GM12801 (cell line): ENCODE measurements around the gene DLG2.

Experiments
- CTCF ChIP-seq: IDR thresholded peaks from one replicate; pipeline ENCODE4 v1.5.1; 2011; ENCODE audit warnings: control low read depth; ENCODE audit not compliant: insufficient read length; ENCODE audit errors: extremely low read depth

DLG2 gene

GRCh38 chr11:84947070-84947469 is 680.1 kb downstream of the DLG2 start:
- no peak for TF ChIP-seq CTCF

- no peak for TF ChIP-seq CTCF
Observed at GRCh38 chr11:84930863-84931262, 696.3 kb downstream of the DLG2 start.

- TF ChIP-seq CTCF, result no peak
Observed at GRCh38 chr11:84929738-84930137, 697.4 kb downstream of the DLG2 start.

GRCh38 chr11:84924154-84924692 is 702.9 kb downstream of the DLG2 start:
- TF ChIP-seq CTCF, result no peak

- no peak for TF ChIP-seq CTCF
Observed at GRCh38 chr11:84923489-84923888, 703.7 kb downstream of the DLG2 start.

GRCh38 chr11:84922836-84923235 is 704.3 kb downstream of the DLG2 start:
- TF ChIP-seq CTCF, result no peak

GRCh38 chr11:84922212-84922805 is 704.8 kb downstream of the DLG2 start:
- no peak for TF ChIP-seq CTCF
